GM18909 (cell line): ENCODE measurements around the gene LACC1.

ENCODE experiments used
- ATAC-seq: cut with Tn5 transposase; IDR thresholded peaks from one replicate; pipeline ENCODE4 v1.9.1; 2021; ENCODE audit warnings: mild to moderate bottlenecking; ENCODE audit not compliant: unreplicated experiment, poor library complexity

LACC1 gene

GRCh38 chr13:43881580-43881979, 1.9 kb downstream of the LACC1 start:
- no peak for ATAC-seq

- no peak for ATAC-seq
Measured at GRCh38 chr13:43883631-43884030, 3.9 kb downstream of the LACC1 start.

- no peak for ATAC-seq
Measured at GRCh38 chr13:43884222-43884621, 4.5 kb downstream of the LACC1 start.

- ATAC-seq, result no peak
Measured at GRCh38 chr13:43894438-43894837, 14.7 kb downstream of the LACC1 start.

DNA sequence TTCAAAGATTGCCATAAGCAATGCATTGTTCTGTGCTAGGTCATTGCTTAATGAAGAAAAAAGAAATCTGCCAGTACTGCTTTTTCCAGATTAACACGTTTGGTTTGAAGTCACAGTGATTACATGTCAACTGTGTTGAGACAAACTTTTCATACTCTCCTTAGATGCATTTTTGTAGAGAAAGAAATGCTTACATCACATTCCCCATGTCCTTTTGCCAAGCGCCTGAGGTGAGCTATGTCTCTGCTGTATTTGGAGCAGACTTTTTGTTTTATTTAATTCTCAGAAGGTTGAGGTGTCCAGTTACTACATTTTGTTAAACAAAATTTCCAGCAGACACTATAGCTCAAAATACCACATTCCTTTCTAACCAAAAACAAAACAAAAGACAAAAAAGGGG, 16.2 kb downstream of the LACC1 start:
- no peak for ATAC-seq

GRCh38 chr13:43905435-43906031, 25.8 kb downstream of the LACC1 start:
- ATAC-seq, result no peak

- no peak for ATAC-seq
Measured at GRCh38 chr13:43908156-43909126, 28.7 kb downstream of the LACC1 start.

DNA sequence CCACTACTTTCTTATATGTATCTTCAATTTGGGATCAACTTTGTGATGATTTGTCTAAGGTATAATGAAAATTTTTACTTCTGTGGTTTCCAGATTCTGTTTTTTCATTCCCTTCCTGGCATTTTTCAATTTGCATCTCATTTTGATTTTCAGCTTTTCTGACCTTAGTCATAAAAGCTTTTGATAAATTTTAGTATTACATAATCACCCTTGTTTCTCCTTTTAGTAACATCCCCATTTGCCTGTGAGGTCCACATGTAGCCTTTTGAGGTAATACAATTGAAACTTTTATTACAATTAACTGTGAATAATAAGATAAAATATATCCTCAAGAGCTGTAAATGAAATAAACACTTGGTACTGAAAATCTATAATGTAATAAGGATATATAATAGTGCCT, 31.2 kb downstream of the LACC1 start:
- no peak for ATAC-seq

DNA sequence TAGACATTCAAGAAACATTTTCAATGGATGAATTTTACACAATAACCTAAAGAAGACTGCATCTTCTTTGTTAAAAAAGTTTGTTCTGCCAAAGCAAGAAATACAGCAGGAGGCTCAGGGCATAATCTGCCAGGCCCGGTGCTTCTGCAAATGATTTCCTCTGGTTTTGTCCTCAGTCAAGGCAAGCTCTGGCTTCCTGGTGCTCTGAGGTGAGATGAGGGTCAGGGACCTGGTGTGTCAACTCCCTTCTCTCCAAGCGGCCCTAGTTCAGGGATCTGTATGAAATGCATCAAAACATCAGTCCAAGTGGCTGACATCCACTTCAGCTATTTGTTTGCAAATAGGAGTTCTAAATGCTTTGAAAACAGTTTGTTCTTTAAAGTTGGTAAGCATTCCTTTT, 31.6 kb downstream of the LACC1 start:
- ATAC-seq, result no peak

- no peak for ATAC-seq
Measured at GRCh38 chr13:43911871-43912270, 32.2 kb downstream of the LACC1 start.

GRCh38 chr13:43915451-43915850, 35.7 kb downstream of the LACC1 start:
- no peak for ATAC-seq

- no peak for ATAC-seq
Measured at GRCh38 chr13:43916828-43917227, 37.1 kb downstream of the LACC1 start.

DNA sequence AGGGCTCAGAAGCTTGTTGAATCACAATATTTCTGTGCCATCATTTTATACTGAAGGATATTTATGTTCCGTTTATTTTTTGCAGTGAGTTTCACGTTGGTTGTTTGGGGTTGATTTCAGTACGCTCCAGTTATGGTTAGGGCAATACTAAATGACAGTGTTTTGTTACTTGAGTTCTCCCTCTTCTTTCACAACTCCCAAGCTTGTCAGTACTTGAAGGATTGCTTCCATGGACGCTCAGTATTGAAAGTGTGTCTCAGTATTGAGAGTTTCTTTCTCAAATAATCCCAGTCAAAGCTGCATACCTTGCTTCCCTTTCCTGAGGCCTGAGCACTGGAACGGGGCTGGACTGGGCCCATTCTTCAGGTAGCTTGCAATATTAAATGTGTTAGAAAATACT, 38.9 kb downstream of the LACC1 start:
- ATAC-seq, result no peak

GRCh38 chr13:43920965-43921674, 41.4 kb downstream of the LACC1 start:
- no peak for ATAC-seq

GRCh38 chr13:43924549-43925245, 45.0 kb downstream of the LACC1 start:
- ATAC-seq, result peak; percentile 95

DNA sequence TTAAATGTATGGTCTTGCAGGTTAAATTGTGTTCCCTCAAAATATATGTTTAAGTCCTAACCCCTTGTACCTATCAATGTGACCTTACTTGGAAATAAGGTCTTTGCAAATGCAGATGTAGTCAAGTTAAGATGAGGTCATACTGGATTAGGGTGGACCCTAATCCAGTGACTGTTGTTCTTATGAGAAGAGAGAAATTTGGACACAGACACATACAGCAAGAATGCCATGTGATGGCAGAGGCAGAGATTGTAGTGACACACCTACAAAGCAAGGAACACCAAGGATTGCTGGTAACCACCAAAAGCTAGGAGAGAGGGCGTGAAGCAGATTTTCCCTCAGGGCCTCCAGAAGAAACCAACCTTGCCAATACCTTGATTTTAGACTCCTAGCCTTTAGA, 50.2 kb downstream of the LACC1 start:
- ATAC-seq, result no peak

GRCh38 chr13:43933378-43933777, 53.7 kb downstream of the LACC1 start:
- ATAC-seq, result peak; percentile 100

- no peak for ATAC-seq
Measured at GRCh38 chr13:43934273-43934672, 54.6 kb downstream of the LACC1 start.

GRCh38 chr13:43935878-43936277, 56.2 kb downstream of the LACC1 start:
- ATAC-seq, result no peak

- no peak for ATAC-seq
Measured at GRCh38 chr13:43936647-43937046, 56.9 kb downstream of the LACC1 start.
